HepG2 (cell line): ENCODE data around the gene CFAP73. TPM values are rescaled to one million over a fixed set of nuclear protein-coding genes. Genes with fewer than 3 reads are reported as not detected.

Source experiments
- ATAC-seq: fragments of 200-7000 bp; cut with Tn5 transposase; 3 replicates; pipeline ENCODE4 v1.9.1; 2020; ENCODE audit warnings: mild to moderate bottlenecking, moderate library complexity
- BruUV-seq: library from RNA; stranded (reverse); fragments of 400-500 nt; replicated peaks from 2 replicates; lab custom pipeline; 2021; lab: Mats Ljungman, UMichigan
- CTCF ChIA-PET: fragments of 300-600 bp; formaldehyde crosslinking; extraction: SDS; loops from one replicate; lab custom pipeline; 2021; ENCODE audit warnings: low total read pairs, inconsistent platforms, low intra/inter-chr PET ratio; lab: Yijun Ruan, JAX
- POLR2A ChIA-PET: fragments of 350-600 bp; sonication (Branson Sonifier 250); formaldehyde crosslinking; loops from one replicate; lab custom pipeline; 2020; ENCODE audit warnings: antibody characterized with exemption, inconsistent platforms; lab: Yijun Ruan, JAX
- DNase-seq: peaks from one replicate; pipeline ENCODE4 v3.0.0-alpha.2; 2015; ENCODE audit warnings: low spot score
- FAIRE-seq: peaks from 3 replicates; lab custom pipeline; 2011; peaks lifted over from hg19 to GRCh38; lab: Jason Lieb, UNC
- H2AFZ ChIP-seq: one replicate; pipeline ENCODE4 v1.6.1; 2011; ENCODE audit warnings: low read length, inconsistent platforms
- H3K27ac ChIP-seq: fragments of 300-600 bp; 3 replicates; pipeline ENCODE4 v1.8.0; 2011; ENCODE audit warnings: mixed run types, mild to moderate bottlenecking, mixed read lengths, low read length, inconsistent platforms; ENCODE audit not compliant: insufficient read depth; ENCODE audit errors: extremely low read length
- H3K27me3 ChIP-seq, 2 experiments: fragments of 200-600 bp in 1 of 2; 2 replicates in 1 of 2; 3 replicates in 1 of 2; pipeline versions ENCODE4 v1.6.0 to v1.8.0; 2011; ENCODE audit warnings: low read length in 2 of 2, mild to moderate bottlenecking in 2 of 2, moderate library complexity in 2 of 2, inconsistent platforms in 1 of 2; ENCODE audit not compliant: insufficient read depth in 2 of 2, control insufficient read depth in 1 of 2
- H3K36me3 ChIP-seq, 2 experiments: fragments of 200-600 bp in 1 of 2; replicated peaks in 1 of 2; 2 replicates in 1 of 2; 3 replicates in 1 of 2; pipeline versions ENCODE4 v1.5.1 to v1.8.0; 2011; ENCODE audit warnings: low read length in 2 of 2, inconsistent platforms in 1 of 2; ENCODE audit not compliant: insufficient read depth in 2 of 2, control insufficient read depth in 1 of 2
- H3K4me1 ChIP-seq: 2 replicates; pipeline ENCODE4 v1.5.1; 2012; ENCODE audit warnings: low read length, inconsistent platforms; ENCODE audit not compliant: insufficient read depth
- H3K4me2 ChIP-seq: 2 replicates; pipeline ENCODE4 v1.6.0; 2011; ENCODE audit warnings: low read depth, low read length, inconsistent platforms
- H3K4me3 ChIP-seq, 3 experiments: fragments of 200-600 bp in 1 of 3; sonication (generic), shearing (Covaris generic) in 1 of 3; replicated peaks in 1 of 3; 2 replicates each; pipeline ENCODE4 v1.5.1; 2011 to 2016; ENCODE audit warnings: low read length in 3 of 3, inconsistent platforms in 2 of 3, low read depth in 2 of 3, mild to moderate bottlenecking in 2 of 3, control low read depth in 1 of 3, mixed read lengths in 1 of 3; ENCODE audit not compliant: insufficient read depth in 1 of 3
- H3K79me2 ChIP-seq: one replicate; pipeline ENCODE4 v1.6.1; 2011; ENCODE audit warnings: low read length, inconsistent platforms; ENCODE audit not compliant: insufficient read depth
- H3K9ac ChIP-seq: 2 replicates; pipeline ENCODE4 v1.6.0; 2011; ENCODE audit warnings: mild to moderate bottlenecking, low read depth, low read length, inconsistent platforms; ENCODE audit not compliant: insufficient read depth
- H3K9me3 ChIP-seq: 2 replicates; pipeline ENCODE4 v1.5.1; 2012; ENCODE audit warnings: mild to moderate bottlenecking, low read length
- H4K20me1 ChIP-seq: 2 replicates; pipeline ENCODE4 v1.6.0; 2011; ENCODE audit warnings: inconsistent platforms, mild to moderate bottlenecking, low read length, moderate library complexity; ENCODE audit not compliant: insufficient read depth
- AGO2 ChIP-seq: fragments of 200-400 bp; formaldehyde crosslinking; optimal IDR thresholded peaks from 2 replicates; pipeline ENCODE3; 2017; ENCODE audit warnings: mild to moderate bottlenecking, low read depth, low read length, moderate library complexity
- CCAR2 ChIP-seq: fragments of 200-400 bp; formaldehyde crosslinking; optimal IDR thresholded peaks from 2 replicates; pipeline ENCODE3; 2018; ENCODE audit warnings: low read depth, mild to moderate bottlenecking, low read length, moderate library complexity
- E2F1 ChIP-seq: sonication (generic); formaldehyde crosslinking; IDR thresholded peaks from 2 replicates; pipeline ENCODE4 v1.5.0; 2020; ENCODE audit warnings: missing genetic modification reagents
- ELF4 ChIP-seq: sonication (generic); formaldehyde crosslinking; IDR thresholded peaks from 2 replicates; pipeline ENCODE4 v1.5.0; 2020; ENCODE audit warnings: missing genetic modification reagents, mild to moderate bottlenecking, moderate library complexity, borderline replicate concordance
- HNF4G ChIP-seq, 2 experiments: sonication (generic) in 1 of 2; formaldehyde crosslinking in 1 of 2; IDR thresholded peaks; 2 replicates each; pipeline versions ENCODE4 v1.4.0 to v1.6.1; 2011 to 2020; ENCODE audit warnings: borderline replicate concordance in 2 of 2, low read depth in 2 of 2, mild to moderate bottlenecking in 2 of 2, low read length in 1 of 2, missing genetic modification reagents in 1 of 2, moderate library complexity in 1 of 2
- MXD3 ChIP-seq: IDR thresholded peaks from 2 replicates; pipeline ENCODE4 v1.6.1; 2016; ENCODE audit warnings: mild to moderate bottlenecking, missing biosample characterization, missing genetic modification reagents
- MYNN ChIP-seq: sonication (generic); formaldehyde crosslinking; IDR thresholded peaks from 2 replicates; pipeline ENCODE4 v1.4.0; 2020; ENCODE audit warnings: mild to moderate bottlenecking, low read depth, missing genetic modification reagents
- PRDM10 ChIP-seq: sonication (generic); formaldehyde crosslinking; IDR thresholded peaks from 2 replicates; pipeline ENCODE4 v1.4.0; 2020; ENCODE audit warnings: low read depth, missing genetic modification reagents
- RBFOX2 ChIP-seq: fragments of 200-400 bp; formaldehyde crosslinking; IDR thresholded peaks from 2 replicates; pipeline ENCODE4 v1.6.1; 2017; ENCODE audit warnings: low read depth, mild to moderate bottlenecking, low read length
- SIN3A ChIP-seq: IDR thresholded peaks from 2 replicates; pipeline ENCODE4 v1.6.1; 2011; ENCODE audit warnings: low read depth, mild to moderate bottlenecking, control low read depth, low read length, borderline replicate concordance
- ZFP36L1 ChIP-seq: sonication (generic); formaldehyde crosslinking; IDR thresholded peaks from 2 replicates; pipeline ENCODE4 v1.8.0; 2022; ENCODE audit warnings: mild to moderate bottlenecking, missing genetic modification reagents, moderate library complexity
- ZNF124 ChIP-seq: sonication (generic); formaldehyde crosslinking; IDR thresholded peaks from 2 replicates; pipeline ENCODE4 v1.4.0; 2020; ENCODE audit warnings: missing genetic modification reagents
- ZNF33A ChIP-seq: sonication (generic); formaldehyde crosslinking; IDR thresholded peaks from 2 replicates; pipeline ENCODE4 v1.5.1; 2020; ENCODE audit warnings: missing genetic modification reagents, mild to moderate bottlenecking, moderate library complexity, borderline replicate concordance
- WGBS: methylation state at CpG from one replicate; pipeline ENCODE4 v1.1.6; 2017; ENCODE audit warnings: low lambda C conversion rate; 5-methylcytosine and 5-hydroxymethylcytosine counted together
- in situ Hi-C: cut with HindIII; loops from 2 replicates; pipeline ENCODE4 v1.10.0; 2017; ENCODE audit warnings: low pct_unique_long_range_greater_than_20kb; ENCODE audit not compliant: extremely low pct_ligation_motif_present
- intact Hi-C: fragments of 100-400 bp; cut with micrococcal nuclease; formaldehyde crosslinking; loops from one replicate; pipeline ENCODE4 v1.10.0; 2022; ENCODE audit not compliant: unreplicated experiment
- polyA plus RNA-seq, 8 experiments: library from polyadenylated mRNA; depleted of rRNA in 3 of 8; stranded (reverse) in 7 of 8; unstranded in 1 of 8; fragments of >200 nt; fragmentation: Illumina TruSeq in 4 of 8; extraction: Trizol in 4 of 8; gene quantifications; 2 replicates each; pipeline versions ENCODE4 v1.2.1 to v1.2.3, GENCODE V29; 2011 to 2016; ENCODE audit warnings: low read depth in 4 of 8, missing spikeins in 1 of 8, mixed read lengths in 1 of 8; ENCODE audit not compliant: insufficient read depth in 1 of 8
- total RNA-seq, 5 experiments: library from RNA; depleted of rRNA; stranded (reverse); fragments of >200 nt; fragmentation: Illumina TruSeq; extraction: Trizol; gene quantifications; 2 replicates each; pipeline ENCODE4 v1.2.3, GENCODE V29; 2016; ENCODE audit warnings: low read depth in 1 of 5

Gene CFAP73
- total and polyA plus RNA-seq, 2 of the 13 experiments (the other 11 are each of a cell fraction or from before 2014, with no cell fraction given): not detected

- intact Hi-C loops (no loop called here), in situ Hi-C loops (no loop called here)
- Histone ChIP-seq H3K4me2 (no peak overlapping the region), H3K36me3 (peaks cover 49 to 82% of the 10 kb centered on the region in 2 experiments), H3K9me3 (no peaks in the 10 kb centered on the region), H3K4me3 (no peak overlapping the region), H3K27me3 (no peaks in the 10 kb centered on the region), H3K4me1 (no peaks in the 10 kb centered on the region), H3K9ac (no peak overlapping the region), H3K27ac (peak overlapping the region; percentile 39), H3K79me2 (no peaks in the 10 kb centered on the region), H4K20me1 (no peaks in the 10 kb centered on the region), H2AFZ (no peak overlapping the region)
- no peak for FAIRE-seq
- ChIA-PET POLR2A (no interaction called here), CTCF (no interaction called here)
- DNase-seq: no peak
- ATAC-seq: no peak
- no TSS peak for BruUV-seq
- TF ChIP-seq AGO2 (peak; percentile 49), HNF4G (IDR thresholded peaks at IDR 0.05; ENCODE audit: borderline replicate concordance, low read depth, low read length) (0 out of 2 replicates have a peak, but pooled peaks have one; percentile 31), HNF4G (CRISPR knock-in tag; IDR thresholded peaks at IDR 0.05; ENCODE audit: borderline replicate concordance, low read depth) (no peak), CCAR2 (no peak)
- 96% methylated on average over 8 of the region's 10 CpGs for WGBS
These were observed 18.3 kb downstream of the CFAP73 start for GRCh38 chr12:113167868-113168267.

- no peak for DNase-seq
- POLR2A ChIA-PET: no interaction called here
- BruUV-seq: no TSS peak
- H3K27me3 ChIP-seq: no peaks in the 10 kb centered on the region
- H3K79me2 ChIP-seq: no peaks in the 10 kb centered on the region
- H3K4me1 ChIP-seq: no peaks in the 10 kb centered on the region
- in situ Hi-C loops: no loop called here
- WGBS: 97% methylated on average over 8 of the region's 13 CpGs
- peaks cover 46 to 89% of the 10 kb centered on the region in 2 experiments for H3K36me3 ChIP-seq
- no peak overlapping the region for H3K9ac ChIP-seq
- CTCF ChIA-PET: no interaction called here
- H4K20me1 ChIP-seq: peaks cover 4% of the 10 kb centered on the region; the same call in 1 of the 2 replicates
- H3K4me3 ChIP-seq: no peak overlapping the region
- no peak overlapping the region for H3K27ac ChIP-seq
- no peak for ATAC-seq
- no peak overlapping the region for H2AFZ ChIP-seq
- no peaks in the 10 kb centered on the region for H3K9me3 ChIP-seq
- no peak for FAIRE-seq
- H3K4me2 ChIP-seq: no peak overlapping the region
- intact Hi-C loops: no loop called here
- no peak for TF ChIP-seq PRDM10 (CRISPR knock-in tag)
- no peak for TF ChIP-seq ZFP36L1
- no peak for TF ChIP-seq SIN3A
- no peak for TF ChIP-seq RBFOX2
- no peak for TF ChIP-seq E2F1 (CRISPR knock-in tag)
- TF ChIP-seq MYNN (CRISPR knock-in tag): no peak
- no peak for TF ChIP-seq MXD3 (CRISPR knock-in tag)
- TF ChIP-seq ZNF124: no peak
- TF ChIP-seq ELF4 (CRISPR knock-in tag): no peak
- TF ChIP-seq ZNF33A (CRISPR knock-in tag): no peak
These were observed 20.2 kb downstream of the CFAP73 start for GRCh38 chr12:113169697-113170096.
